IPS DF 19.7 (cell line): Measurements from ENCODE around the gene ZNF496.
"Not testable (repeated sequence)": the region's sequence is repeated elsewhere in the genome, so short reads cannot be mapped to it uniquely, and the experiment has no call there.

Experiments used
- DNase-seq: peaks from one replicate; pipeline ENCODE4 v3.0.0-alpha.2; 2013; ENCODE audit warnings: low read depth, low spot score

Gene ZNF496

GRCh38 chr1:247293047-247293446 is 38.6 kb downstream of the ZNF496 start:
- no peak for DNase-seq

GRCh38 chr1:247291833-247292561 is 39.7 kb downstream of the ZNF496 start:
- no peak for DNase-seq

- no peak for DNase-seq
Observed at GRCh38 chr1:247291161-247291560, 40.5 kb downstream of the ZNF496 start.

GRCh38 chr1:247290576-247290975 is 41.1 kb downstream of the ZNF496 start:
- DNase-seq: no peak

- DNase-seq: not testable (repeated sequence)
Observed at GRCh38 chr1:247289274-247289892, 42.3 kb downstream of the ZNF496 start.

- no peak for DNase-seq
Observed at GRCh38 chr1:247288341-247288740, 43.3 kb downstream of the ZNF496 start.

GRCh38 chr1:247287460-247287859 is 44.2 kb downstream of the ZNF496 start:
- DNase-seq: no peak

GRCh38 chr1:247286134-247286670 is 45.5 kb downstream of the ZNF496 start:
- no peak for DNase-seq

GRCh38 chr1:247281001-247281574 is 50.6 kb downstream of the ZNF496 start:
- no peak for DNase-seq

GRCh38 chr1:247277191-247277590 is 54.5 kb downstream of the ZNF496 start:
- DNase-seq: no peak

- DNase-seq: no peak
Observed at GRCh38 chr1:247274605-247275256, 56.9 kb downstream of the ZNF496 start.

GRCh38 chr1:247273013-247273412 is 58.7 kb downstream of the ZNF496 start:
- no peak for DNase-seq

GRCh38 chr1:247270003-247270402 is 61.7 kb downstream of the ZNF496 start:
- no peak for DNase-seq

- no peak for DNase-seq
Observed at GRCh38 chr1:247269133-247269532, 62.5 kb downstream of the ZNF496 start.

GRCh38 chr1:247268390-247269045 is 63.1 kb downstream of the ZNF496 start:
- DNase-seq: no peak

GRCh38 chr1:247266053-247266452 is 65.6 kb downstream of the ZNF496 start:
- DNase-seq: no peak

- DNase-seq: not testable (repeated sequence)
Observed at GRCh38 chr1:247255772-247256171, 75.9 kb downstream of the ZNF496 start, which contains the start of gene VN1R5. Gene VN1R5 (plus strand): TSS chr1:247256072.

- DNase-seq: no peak
Observed at GRCh38 chr1:247247568-247247967, 84.1 kb downstream of the ZNF496 start.
